HCT116 (cell line): Measurements from ENCODE around the gene FBXW8. TPM values are rescaled to one million over a fixed set of nuclear protein-coding genes. Genes with fewer than 3 reads are reported as not detected.
A peak's percentile ranks its signal among the peaks of the same experiment; 100 is the strongest.

Experiments
- ATAC-seq: fragments of 200-7000 bp; cut with Tn5 transposase; 2 replicates; pipeline ENCODE4 v1.9.1; 2020; ENCODE audit warnings: mild to moderate bottlenecking, moderate library complexity
- BruUV-seq: library from RNA; stranded (reverse); fragments of 400-500 nt; replicated peaks from 2 replicates; lab custom pipeline; 2021; lab: Mats Ljungman, UMichigan
- CTCF ChIA-PET: fragments of 300-600 bp; sonication (Branson Sonifier 250); formaldehyde crosslinking; loops from one replicate; lab custom pipeline; 2021; ENCODE audit warnings: antibody characterized with exemption; lab: Charles Lee
- POLR2A ChIA-PET: fragments of 300-600, 350-600 bp; sonication (Branson Sonifier 250); formaldehyde crosslinking; loops from one replicate; lab custom pipeline; 2021; ENCODE audit warnings: antibody characterized with exemption; lab: Charles Lee
- RAD21 ChIA-PET, 2 experiments: fragments of 300-600 bp; sonication (Branson Sonifier 250); formaldehyde crosslinking; loops; one replicate each; lab custom pipeline; 2023; ENCODE audit warnings: low total read pairs in 2 of 2; ENCODE audit not compliant: uncharacterized antibody in 2 of 2, unreplicated experiment in 2 of 2, low non-redundant PET in 1 of 2; lab: Charles Lee
- DNase-seq: peaks from one replicate; pipeline ENCODE4 v3.0.0-alpha.2; 2010; ENCODE audit warnings: low read depth, low spot score
- H2AFZ ChIP-seq: fragments of 200-600 bp; shearing (Covaris generic), sonication (generic); 2 replicates; pipeline ENCODE4 v1.6.1; 2017; ENCODE audit warnings: low read depth, mixed run types, mixed read lengths, antibody characterized with exemption, low read length; ENCODE audit not compliant: poor library complexity, severe bottlenecking
- H3K27ac ChIP-seq: 2 replicates; pipeline ENCODE4 v1.5.1; 2012; ENCODE audit warnings: low read depth, low read length
- H3K27me3 ChIP-seq: fragments of 200-600 bp; sonication (generic); 2 replicates; pipeline ENCODE4 v1.6.1; 2016; ENCODE audit warnings: mixed run types, low read length, mixed read lengths; ENCODE audit not compliant: insufficient read depth
- H3K36me3 ChIP-seq, 2 experiments: fragments of 200-500 bp in 1 of 2; fragments of 200-600 bp in 1 of 2; sonication (Bioruptor generic) in 1 of 2; sonication (generic) in 1 of 2; 2 replicates each; pipeline versions ENCODE4 v1.5.1 to v1.6.1; 2014 to 2016; ENCODE audit warnings: low read length in 2 of 2, inconsistent platforms in 1 of 2, mixed read lengths in 1 of 2, mixed run types in 1 of 2; ENCODE audit not compliant: insufficient read depth in 2 of 2, control insufficient read depth in 1 of 2
- H3K4me1 ChIP-seq, 2 experiments: fragments of 200-600 bp in 1 of 2; sonication (generic) in 1 of 2; 2 replicates each; pipeline versions ENCODE4 v1.5.1 to v1.6.1; 2012 to 2017; ENCODE audit warnings: low read length in 2 of 2, inconsistent platforms in 1 of 2, mild to moderate bottlenecking in 1 of 2, mixed read lengths in 1 of 2, mixed run types in 1 of 2, moderate library complexity in 1 of 2; ENCODE audit not compliant: insufficient read depth in 2 of 2, control insufficient read depth in 1 of 2
- H3K4me2 ChIP-seq: fragments of 200-600 bp; sonication (generic); 2 replicates; pipeline ENCODE4 v1.6.1; 2017; ENCODE audit warnings: mixed run types, low read length, mixed read lengths
- H3K4me3 ChIP-seq, 2 experiments: fragments of 200-600 bp in 1 of 2; sonication (generic) in 1 of 2; replicated peaks in 1 of 2; 2 replicates each; pipeline ENCODE4 v1.5.1; 2011 to 2016; ENCODE audit warnings: low read length in 2 of 2, control low read depth in 1 of 2, low read depth in 1 of 2, mild to moderate bottlenecking in 1 of 2, mixed read lengths in 1 of 2, mixed run types in 1 of 2
- H3K79me2 ChIP-seq: fragments of 200-600 bp; sonication (generic); 2 replicates; pipeline ENCODE4 v1.6.1; 2017; ENCODE audit warnings: mild to moderate bottlenecking, mixed run types, low read length, moderate library complexity, mixed read lengths; ENCODE audit not compliant: insufficient read depth
- H3K9ac ChIP-seq: fragments of 200-600 bp; sonication (generic); 2 replicates; pipeline ENCODE4 v1.6.1; 2016; ENCODE audit warnings: low read length, mixed read lengths
- H3K9me2 ChIP-seq: fragments of 200-600 bp; sonication (generic), shearing (Covaris generic); 2 replicates; pipeline ENCODE4 v1.6.1; 2017; ENCODE audit warnings: mixed run types, mild to moderate bottlenecking, moderate library complexity; ENCODE audit not compliant: insufficient read depth
- H3K9me3 ChIP-seq, 2 experiments: fragments of 200-500 bp in 1 of 2; fragments of 200-600 bp in 1 of 2; sonication (Bioruptor generic) in 1 of 2; sonication (generic) in 1 of 2; 2 replicates each; pipeline ENCODE4 v1.6.1; 2014 to 2017; ENCODE audit warnings: low read length in 2 of 2, mixed read lengths in 2 of 2, inconsistent platforms in 1 of 2, low read depth in 1 of 2, mild to moderate bottlenecking in 1 of 2, mixed run types in 1 of 2, moderate library complexity in 1 of 2; ENCODE audit not compliant: control insufficient read depth in 1 of 2, insufficient read depth in 1 of 2
- H4K20me1 ChIP-seq: fragments of 200-600 bp; sonication (generic), shearing (Covaris generic); 2 replicates; pipeline ENCODE4 v1.6.1; 2017; ENCODE audit warnings: mixed run types, mild to moderate bottlenecking, moderate library complexity; ENCODE audit not compliant: insufficient read depth
- CBX3 ChIP-seq: IDR thresholded peaks from 2 replicates; pipeline ENCODE4 v1.6.1; 2012; ENCODE audit warnings: low read depth
- CEBPB ChIP-seq: IDR thresholded peaks from 2 replicates; pipeline ENCODE4 v1.6.1; 2012; ENCODE audit warnings: low read depth
- EGR1 ChIP-seq: IDR thresholded peaks from 2 replicates; pipeline ENCODE4 v1.6.1; 2012; ENCODE audit warnings: low read depth
- EZH2phosphoT487 ChIP-seq: fragments of 200-600 bp; IDR thresholded peaks from 2 replicates; pipeline ENCODE4 v1.6.1; 2018; ENCODE audit warnings: antibody characterized with exemption, borderline replicate concordance
- JUND ChIP-seq: IDR thresholded peaks from 2 replicates; pipeline ENCODE4 v1.6.1; 2012
- POLR2A ChIP-seq: IDR thresholded peaks from 2 replicates; pipeline ENCODE4 v1.7.0; 2011; ENCODE audit warnings: borderline replicate concordance; ENCODE audit not compliant: insufficient read depth, insufficient read length; ENCODE audit errors: extremely low read depth
- RAD21 ChIP-seq: IDR thresholded peaks from 2 replicates; pipeline ENCODE4 v1.6.1; 2012; ENCODE audit warnings: low read depth, mild to moderate bottlenecking
- SIN3A ChIP-seq: IDR thresholded peaks from 2 replicates; pipeline ENCODE4 v1.6.1; 2012; ENCODE audit warnings: low read depth
- SP1 ChIP-seq: IDR thresholded peaks from 2 replicates; pipeline ENCODE4 v1.6.1; 2012; ENCODE audit warnings: low read depth
- SRF ChIP-seq: IDR thresholded peaks from 2 replicates; pipeline ENCODE4 v1.6.1; 2012; ENCODE audit warnings: low read depth
- ZNF274 ChIP-seq: fragments of 200-500 bp; sonication (Bioruptor generic); IDR thresholded peaks from 2 replicates; pipeline ENCODE4 v1.6.1; 2014; ENCODE audit warnings: mild to moderate bottlenecking, low read depth, low read length, inconsistent platforms
- intact Hi-C: fragments of 100-400 bp; cut with micrococcal nuclease; formaldehyde crosslinking; loops from 2 replicates; pipeline ENCODE4 v1.10.0; 2022
- total RNA-seq: library from RNA; stranded (reverse); gene quantifications from one replicate; pipeline ENCODE4 v1.2.1, GENCODE V29; 2021; ENCODE audit not compliant: unreplicated experiment
- TF ChIP-seq, protein P1 (sequence below): IDR thresholded peaks from 2 replicates; pipeline ENCODE4 v1.6.1; 2012
- TF ChIP-seq, protein P2 (sequence below): IDR thresholded peaks from 2 replicates; pipeline ENCODE4 v1.6.1; 2012; ENCODE audit warnings: low read depth
- TF ChIP-seq, protein P3 (sequence below), 3 experiments: fragments of 200-600 bp in 1 of 3; sonication (generic) in 1 of 3; IDR thresholded peaks in 2 of 3; conservative IDR thresholded peaks in 1 of 3; 2 replicates each; pipeline ENCODE4 v1.5.1; 2012 to 2017; ENCODE audit warnings: low read depth in 2 of 3, low read length in 2 of 3, antibody characterized with exemption in 1 of 3, borderline replicate concordance in 1 of 3, control low read depth in 1 of 3, mild to moderate bottlenecking in 1 of 3, mixed read lengths in 1 of 3, mixed run types in 1 of 3, moderate library complexity in 1 of 3; ENCODE audit not compliant: insufficient read depth in 1 of 3

FBXW8 gene
- total RNA-seq, 1 experiment from 2014 or later: 14.6 TPM

DNA sequence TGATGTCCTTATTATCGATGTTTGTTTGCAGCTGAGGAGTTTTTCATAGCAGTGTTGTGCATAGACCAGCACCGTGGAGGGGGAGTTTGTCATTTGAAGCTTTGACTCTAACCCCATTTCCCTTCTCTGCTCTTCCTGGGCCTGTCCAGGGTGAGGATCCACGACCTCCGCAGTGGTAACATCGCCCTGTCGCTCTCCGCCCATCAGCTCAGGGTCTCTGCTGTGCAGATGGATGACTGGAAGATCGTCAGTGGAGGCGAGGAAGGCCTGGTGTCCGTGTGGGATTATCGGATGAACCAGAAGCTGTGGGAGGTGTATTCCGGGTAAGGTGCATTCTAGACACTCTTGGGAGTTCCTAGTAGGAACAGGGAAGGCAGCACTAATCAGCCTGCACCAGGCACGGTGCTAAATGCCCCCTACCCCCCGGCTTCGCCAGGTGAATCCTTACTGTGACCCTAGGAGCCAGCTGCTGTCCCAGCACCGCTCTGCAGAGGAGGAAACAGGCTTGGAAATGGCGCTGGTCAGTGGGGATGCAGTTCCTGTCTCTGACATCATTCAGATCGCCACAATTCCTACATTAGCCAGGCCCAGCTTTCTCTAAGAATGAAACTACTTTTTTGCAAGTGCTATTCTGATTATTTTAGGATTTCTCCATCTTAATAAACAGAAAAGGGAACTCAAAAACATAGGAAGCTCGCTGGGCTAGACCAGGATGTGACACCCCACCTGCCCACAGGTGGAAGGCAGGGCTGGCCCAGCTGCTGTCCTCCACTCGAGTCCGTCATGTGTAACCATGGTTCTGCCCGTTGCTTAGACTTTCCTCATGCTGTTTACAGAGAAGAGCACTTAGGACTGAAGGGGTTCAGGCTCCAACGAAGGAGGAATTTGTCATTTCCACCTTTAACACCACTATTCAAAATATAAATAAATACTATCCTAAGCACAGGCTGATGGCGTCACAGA is 113.5 kb downstream of the FBXW8 start (continued):
- TF ChIP-seq, protein P1, sequence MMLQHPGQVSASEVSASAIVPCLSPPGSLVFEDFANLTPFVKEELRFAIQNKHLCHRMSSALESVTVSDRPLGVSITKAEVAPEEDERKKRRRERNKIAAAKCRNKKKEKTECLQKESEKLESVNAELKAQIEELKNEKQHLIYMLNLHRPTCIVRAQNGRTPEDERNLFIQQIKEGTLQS: no peak
- TF ChIP-seq, protein P2, sequence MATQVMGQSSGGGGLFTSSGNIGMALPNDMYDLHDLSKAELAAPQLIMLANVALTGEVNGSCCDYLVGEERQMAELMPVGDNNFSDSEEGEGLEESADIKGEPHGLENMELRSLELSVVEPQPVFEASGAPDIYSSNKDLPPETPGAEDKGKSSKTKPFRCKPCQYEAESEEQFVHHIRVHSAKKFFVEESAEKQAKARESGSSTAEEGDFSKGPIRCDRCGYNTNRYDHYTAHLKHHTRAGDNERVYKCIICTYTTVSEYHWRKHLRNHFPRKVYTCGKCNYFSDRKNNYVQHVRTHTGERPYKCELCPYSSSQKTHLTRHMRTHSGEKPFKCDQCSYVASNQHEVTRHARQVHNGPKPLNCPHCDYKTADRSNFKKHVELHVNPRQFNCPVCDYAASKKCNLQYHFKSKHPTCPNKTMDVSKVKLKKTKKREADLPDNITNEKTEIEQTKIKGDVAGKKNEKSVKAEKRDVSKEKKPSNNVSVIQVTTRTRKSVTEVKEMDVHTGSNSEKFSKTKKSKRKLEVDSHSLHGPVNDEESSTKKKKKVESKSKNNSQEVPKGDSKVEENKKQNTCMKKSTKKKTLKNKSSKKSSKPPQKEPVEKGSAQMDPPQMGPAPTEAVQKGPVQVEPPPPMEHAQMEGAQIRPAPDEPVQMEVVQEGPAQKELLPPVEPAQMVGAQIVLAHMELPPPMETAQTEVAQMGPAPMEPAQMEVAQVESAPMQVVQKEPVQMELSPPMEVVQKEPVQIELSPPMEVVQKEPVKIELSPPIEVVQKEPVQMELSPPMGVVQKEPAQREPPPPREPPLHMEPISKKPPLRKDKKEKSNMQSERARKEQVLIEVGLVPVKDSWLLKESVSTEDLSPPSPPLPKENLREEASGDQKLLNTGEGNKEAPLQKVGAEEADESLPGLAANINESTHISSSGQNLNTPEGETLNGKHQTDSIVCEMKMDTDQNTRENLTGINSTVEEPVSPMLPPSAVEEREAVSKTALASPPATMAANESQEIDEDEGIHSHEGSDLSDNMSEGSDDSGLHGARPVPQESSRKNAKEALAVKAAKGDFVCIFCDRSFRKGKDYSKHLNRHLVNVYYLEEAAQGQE: no peak

DNA sequence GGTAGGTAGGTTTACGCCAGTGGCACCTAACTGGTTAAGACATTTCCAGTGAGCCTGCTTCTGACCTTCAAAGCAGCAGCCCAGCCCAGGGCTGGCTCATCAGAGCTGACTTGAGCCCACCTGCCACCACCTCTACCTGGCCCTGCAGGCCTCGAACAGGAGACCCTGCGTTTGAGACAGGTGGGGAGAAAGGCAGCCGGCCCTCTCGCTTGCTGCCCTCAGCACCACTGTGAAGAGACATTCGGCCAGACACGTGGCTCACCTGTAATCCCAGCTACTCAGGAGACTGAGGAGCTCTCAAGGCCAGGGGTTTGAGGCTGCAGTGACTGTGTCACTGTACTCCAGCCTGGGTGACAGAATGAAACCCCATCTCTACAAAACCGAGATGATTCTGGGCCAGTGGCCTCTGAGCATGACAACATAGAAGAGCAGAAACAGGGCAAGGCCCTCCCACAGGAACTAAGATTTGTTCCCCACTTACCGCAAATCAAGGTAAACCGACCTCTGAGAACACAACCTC is 114.3 kb downstream of the FBXW8 start:
- no peak overlapping the region for H3K4me2 ChIP-seq
- POLR2A ChIA-PET: no interaction called here
- intact Hi-C loops: loop anchor here (1.0 to 2.0 kb wide), 3 partner anchors 94 to 322 kb away; no protein-coding TSS in a partner anchor
- H3K9me2 ChIP-seq: no peaks in the 10 kb centered on the region
- H3K27ac ChIP-seq: no peak overlapping the region
- H2AFZ ChIP-seq: no peak overlapping the region
- no peaks in the 10 kb centered on the region for H3K9me3 ChIP-seq
- no peaks in the 10 kb centered on the region for H3K4me1 ChIP-seq
- no peak overlapping the region for H3K4me3 ChIP-seq
- DNase-seq: no peak
- no peaks in the 10 kb centered on the region for H3K79me2 ChIP-seq
- H3K36me3 ChIP-seq: peaks cover 0 to 3% of the 10 kb centered on the region in 2 experiments; a peak in 1 of 4 replicates
- no peaks in the 10 kb centered on the region for H3K27me3 ChIP-seq
- no peak overlapping the region for H3K9ac ChIP-seq
- no peaks in the 10 kb centered on the region for H4K20me1 ChIP-seq
- CTCF ChIA-PET: interaction anchor here (1.0 kb wide), 1 partner anchor 95 kb away, joined by 4 read pairs; no protein-coding TSS in a partner anchor
- BruUV-seq: no TSS peak
- peak; percentile 7; the same call in 1 of the 2 replicates for ATAC-seq
- RAD21 ChIA-PET: no interaction called here
- TF ChIP-seq POLR2A (no peak), SP1 (no peak), SIN3A (no peak), CBX3 (no peak), SRF (no peak), EZH2phosphoT487 (no peak), RAD21 (no peak), JUND (no peak), CEBPB (no peak), ZNF274 (no peak), EGR1 (no peak)
- TF ChIP-seq, protein P3, sequence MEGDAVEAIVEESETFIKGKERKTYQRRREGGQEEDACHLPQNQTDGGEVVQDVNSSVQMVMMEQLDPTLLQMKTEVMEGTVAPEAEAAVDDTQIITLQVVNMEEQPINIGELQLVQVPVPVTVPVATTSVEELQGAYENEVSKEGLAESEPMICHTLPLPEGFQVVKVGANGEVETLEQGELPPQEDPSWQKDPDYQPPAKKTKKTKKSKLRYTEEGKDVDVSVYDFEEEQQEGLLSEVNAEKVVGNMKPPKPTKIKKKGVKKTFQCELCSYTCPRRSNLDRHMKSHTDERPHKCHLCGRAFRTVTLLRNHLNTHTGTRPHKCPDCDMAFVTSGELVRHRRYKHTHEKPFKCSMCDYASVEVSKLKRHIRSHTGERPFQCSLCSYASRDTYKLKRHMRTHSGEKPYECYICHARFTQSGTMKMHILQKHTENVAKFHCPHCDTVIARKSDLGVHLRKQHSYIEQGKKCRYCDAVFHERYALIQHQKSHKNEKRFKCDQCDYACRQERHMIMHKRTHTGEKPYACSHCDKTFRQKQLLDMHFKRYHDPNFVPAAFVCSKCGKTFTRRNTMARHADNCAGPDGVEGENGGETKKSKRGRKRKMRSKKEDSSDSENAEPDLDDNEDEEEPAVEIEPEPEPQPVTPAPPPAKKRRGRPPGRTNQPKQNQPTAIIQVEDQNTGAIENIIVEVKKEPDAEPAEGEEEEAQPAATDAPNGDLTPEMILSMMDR (IDR thresholded peaks at IDR 0.05 in 2 of 3, conservative IDR thresholded peaks at IDR 0.05 in 1 of 3; ENCODE audit: borderline replicate concordance in 1 of 3, insufficient read depth in 1 of 3, low read depth in 2 of 3, low read length in 2 of 3): no peak
- TF ChIP-seq, protein P2: no peak
